ENCODE measurements around the gene IGSF21. TPM values are rescaled to one million over a fixed set of nuclear protein-coding genes. Genes with fewer than 3 reads are reported as not detected.
"Not testable (repeated sequence)": the region's sequence is repeated elsewhere in the genome, so short reads cannot be mapped to it uniquely, and the experiment has no call there.

IGSF21 gene
- total RNA-seq, 1 donor, result not detected

GRCh38 chr1:18414321-18414720 is 306.7 kb downstream of the IGSF21 start:
- TF ChIP-seq, protein P1, sequence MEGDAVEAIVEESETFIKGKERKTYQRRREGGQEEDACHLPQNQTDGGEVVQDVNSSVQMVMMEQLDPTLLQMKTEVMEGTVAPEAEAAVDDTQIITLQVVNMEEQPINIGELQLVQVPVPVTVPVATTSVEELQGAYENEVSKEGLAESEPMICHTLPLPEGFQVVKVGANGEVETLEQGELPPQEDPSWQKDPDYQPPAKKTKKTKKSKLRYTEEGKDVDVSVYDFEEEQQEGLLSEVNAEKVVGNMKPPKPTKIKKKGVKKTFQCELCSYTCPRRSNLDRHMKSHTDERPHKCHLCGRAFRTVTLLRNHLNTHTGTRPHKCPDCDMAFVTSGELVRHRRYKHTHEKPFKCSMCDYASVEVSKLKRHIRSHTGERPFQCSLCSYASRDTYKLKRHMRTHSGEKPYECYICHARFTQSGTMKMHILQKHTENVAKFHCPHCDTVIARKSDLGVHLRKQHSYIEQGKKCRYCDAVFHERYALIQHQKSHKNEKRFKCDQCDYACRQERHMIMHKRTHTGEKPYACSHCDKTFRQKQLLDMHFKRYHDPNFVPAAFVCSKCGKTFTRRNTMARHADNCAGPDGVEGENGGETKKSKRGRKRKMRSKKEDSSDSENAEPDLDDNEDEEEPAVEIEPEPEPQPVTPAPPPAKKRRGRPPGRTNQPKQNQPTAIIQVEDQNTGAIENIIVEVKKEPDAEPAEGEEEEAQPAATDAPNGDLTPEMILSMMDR (IDR thresholded peaks at IDR 0.05; ENCODE audit: insufficient read depth, low read depth, low read length), result no peak
- DNase-seq (ENCODE audit: low read depth), result no peak

GRCh38 chr1:18414872-18415447 is 307.4 kb downstream of the IGSF21 start:
- no peak overlapping the region for H3K4me3 ChIP-seq (ENCODE audit: low read depth, low read length)
- no peak for DNase-seq (ENCODE audit: low read depth)
- TF ChIP-seq, protein P1 (IDR thresholded peaks at IDR 0.05; ENCODE audit: insufficient read depth, low read depth, low read length), result no peak

More at GRCh38 chr1:18414321-18414720, 306.7 kb downstream of the IGSF21 start:
- H3K4me3 ChIP-seq (ENCODE audit: low read depth, low read length), result no peak overlapping the region

DNA sequence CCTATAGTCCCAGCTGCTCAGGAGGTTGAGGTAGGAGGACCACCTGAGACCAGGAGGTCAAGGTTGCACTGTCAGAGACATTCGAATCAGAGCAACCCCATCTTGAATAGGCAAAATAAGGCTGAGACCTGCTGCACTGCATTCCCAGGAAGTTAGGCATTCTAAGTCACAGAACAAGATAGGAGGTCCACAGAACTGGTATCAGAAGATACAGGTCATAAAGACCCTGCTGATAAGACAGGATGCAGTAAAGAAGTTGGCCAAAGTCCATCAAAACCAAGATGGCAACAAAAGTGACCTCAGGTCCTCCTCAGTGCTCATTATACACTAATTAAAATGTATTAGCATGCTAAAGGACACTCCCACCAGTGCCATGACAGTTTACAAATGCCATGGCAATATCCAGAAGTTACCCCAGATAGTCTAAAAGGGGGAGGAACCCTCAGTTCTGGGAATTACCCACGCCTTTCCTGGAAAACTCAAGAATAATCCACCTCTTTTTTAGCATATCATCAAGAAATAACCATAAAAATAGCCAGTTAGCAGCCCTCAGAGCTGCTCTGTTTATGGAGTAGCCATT is 307.9 kb downstream of the IGSF21 start:
- TF ChIP-seq, protein P1 (IDR thresholded peaks at IDR 0.05; ENCODE audit: insufficient read depth, low read depth, low read length), result no peak
- H3K4me3 ChIP-seq (ENCODE audit: low read depth, low read length), result no peak overlapping the region
- no peak for DNase-seq (ENCODE audit: low read depth)

DNA sequence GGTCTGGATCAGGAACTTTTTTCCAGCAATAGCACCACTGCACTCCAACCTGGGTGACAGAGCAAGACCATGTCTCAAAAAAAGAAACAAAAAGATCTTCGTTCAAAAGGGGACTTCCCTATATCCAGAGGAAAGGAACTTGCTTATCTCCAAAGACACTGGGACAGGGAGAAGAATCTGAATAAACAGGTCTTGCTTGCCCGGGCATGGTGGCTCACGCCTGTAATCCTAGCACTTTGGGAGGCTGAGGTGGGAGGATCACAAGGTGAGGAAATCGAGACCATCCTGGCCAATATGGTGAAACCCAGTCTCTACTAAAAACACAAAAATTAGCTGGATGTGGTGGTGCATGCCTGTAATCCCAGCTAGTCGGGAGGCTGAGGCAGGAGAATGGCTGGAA is 308.5 kb downstream of the IGSF21 start:
- not testable (repeated sequence) for DNase-seq (ENCODE audit: low read depth); H3K4me3 ChIP-seq (ENCODE audit: low read depth, low read length)

GRCh38 chr1:18417316-18418269 is 310.0 kb downstream of the IGSF21 start:
- TF ChIP-seq, protein P1 (IDR thresholded peaks at IDR 0.05; ENCODE audit: insufficient read depth, low read depth, low read length), result no peak
- no peak for DNase-seq (ENCODE audit: low read depth)
- H3K4me3 ChIP-seq (ENCODE audit: low read depth, low read length), result no peak overlapping the region

GRCh38 chr1:18419113-18419844 is 311.7 kb downstream of the IGSF21 start:
- no peak for DNase-seq (ENCODE audit: low read depth)
- no peak overlapping the region for H3K4me3 ChIP-seq (ENCODE audit: low read depth, low read length)
- TF ChIP-seq, protein P1 (IDR thresholded peaks at IDR 0.05; ENCODE audit: insufficient read depth, low read depth, low read length), result no peak

Measured in fibroblast of villous mesenchyme (primary cell).